Globus pallidus (tissue), 1 donor: ENCODE data around the gene NRP1.
"Not testable (repeated sequence)": the region's sequence is repeated elsewhere in the genome, so short reads cannot be mapped to it uniquely, and the experiment has no call there.

Experiments used
- DNase-seq: peaks from one replicate; pipeline ENCODE4 v3.0.0-alpha.2; 2015; ENCODE audit warnings: low spot score

Gene NRP1

DNA sequence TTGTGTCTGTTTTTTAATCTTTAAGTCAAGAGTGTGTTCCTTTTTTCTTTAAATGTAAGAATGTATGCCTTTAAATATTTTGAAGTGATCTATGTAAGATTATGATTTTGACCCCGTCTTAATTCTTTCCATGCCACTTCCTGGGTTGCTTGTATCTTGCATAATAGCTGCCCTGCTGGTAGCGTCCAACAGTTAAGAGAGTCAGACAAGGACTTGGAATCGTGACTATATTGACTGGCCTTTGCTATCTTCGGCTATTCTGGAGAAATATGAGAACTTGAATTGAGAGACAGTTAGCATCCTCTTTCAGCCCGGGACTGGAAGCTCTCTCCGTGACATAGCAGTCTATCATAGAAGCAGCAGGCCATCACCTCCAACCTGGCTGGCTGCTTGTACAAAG is 13.0 kb downstream of the NRP1 start:
- DNase-seq, result no peak

GRCh38 chr10:33320288-33320687 is 14.2 kb downstream of the NRP1 start:
- no peak for DNase-seq

DNA sequence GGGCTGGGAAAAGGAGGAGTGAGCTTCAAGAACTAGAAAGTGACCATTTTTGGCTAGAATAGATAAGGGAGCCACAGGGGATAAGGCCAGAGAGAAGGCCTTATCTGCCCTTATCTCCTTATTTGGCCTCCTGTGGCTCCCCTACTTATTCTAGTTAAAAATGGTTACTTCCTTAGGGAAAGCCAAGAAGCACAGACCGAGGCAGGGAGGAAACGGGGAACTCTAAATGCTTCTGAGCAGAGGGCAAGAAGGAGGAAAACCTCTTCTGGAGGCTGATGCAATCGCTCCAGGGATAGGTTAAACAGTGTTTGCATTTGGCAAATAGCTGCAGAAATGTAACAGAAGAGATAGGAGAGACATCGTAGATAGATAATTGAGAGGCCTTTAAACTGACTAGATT is 18.6 kb downstream of the NRP1 start:
- DNase-seq, result no peak

DNA sequence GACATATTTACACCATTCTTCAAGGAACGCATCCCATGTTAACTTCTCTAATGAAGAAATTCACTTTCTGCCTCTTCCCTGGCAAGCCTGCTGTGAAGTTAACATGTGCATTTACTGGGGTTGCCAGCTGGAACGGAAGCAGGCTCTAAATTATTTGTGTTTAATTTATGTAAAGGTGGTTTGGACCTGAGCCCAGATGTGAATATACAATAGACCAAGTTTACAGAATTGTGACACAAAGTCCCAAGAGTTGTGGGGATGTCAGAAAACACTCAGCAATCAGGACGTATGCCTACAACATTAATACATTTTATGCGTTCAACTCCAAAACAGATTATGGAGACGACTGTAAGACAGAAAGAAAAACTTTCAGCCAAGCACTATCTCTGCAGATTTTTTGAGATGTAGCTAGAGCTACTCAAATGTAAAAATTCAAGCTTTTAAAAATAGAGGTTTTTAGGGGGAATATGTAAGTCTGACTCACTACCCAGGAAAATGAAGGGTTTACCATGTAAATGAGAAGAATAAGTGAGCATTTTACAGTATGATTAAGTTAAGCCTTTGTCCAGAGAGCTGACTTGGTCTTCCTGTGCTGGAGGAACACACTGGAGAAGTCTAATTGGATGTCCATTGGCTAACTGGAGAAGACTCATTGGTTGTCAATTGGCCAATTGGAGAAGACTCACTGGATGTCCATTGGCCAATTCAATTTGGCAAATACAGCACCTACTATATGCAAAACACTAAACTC is 19.5 kb downstream of the NRP1 start:
- no peak for DNase-seq

- no peak for DNase-seq
Measured at GRCh38 chr10:33311640-33312039, 22.8 kb downstream of the NRP1 start.

DNA sequence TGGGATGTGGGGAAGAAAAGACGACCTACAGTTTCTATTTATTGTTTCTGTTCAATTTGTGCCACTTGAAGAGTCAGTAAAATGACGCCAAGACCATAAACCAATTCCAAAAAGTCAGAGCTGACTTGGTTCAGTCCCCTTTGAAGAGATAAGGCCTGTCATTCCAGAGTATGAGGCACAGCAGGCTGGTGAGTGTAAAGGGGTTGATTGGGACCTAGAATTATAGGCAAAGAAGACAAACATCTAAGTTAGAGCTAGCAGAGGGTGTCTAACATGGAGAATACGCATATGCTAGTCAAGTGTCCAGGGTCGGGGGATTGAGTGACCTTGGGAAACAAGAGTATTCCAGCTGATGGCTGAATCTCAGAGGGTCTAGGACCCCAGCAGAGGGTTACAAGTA is 23.6 kb downstream of the NRP1 start:
- DNase-seq, result no peak

- no peak for DNase-seq
Measured at GRCh38 chr10:33309406-33309805, 25.1 kb downstream of the NRP1 start.

DNA sequence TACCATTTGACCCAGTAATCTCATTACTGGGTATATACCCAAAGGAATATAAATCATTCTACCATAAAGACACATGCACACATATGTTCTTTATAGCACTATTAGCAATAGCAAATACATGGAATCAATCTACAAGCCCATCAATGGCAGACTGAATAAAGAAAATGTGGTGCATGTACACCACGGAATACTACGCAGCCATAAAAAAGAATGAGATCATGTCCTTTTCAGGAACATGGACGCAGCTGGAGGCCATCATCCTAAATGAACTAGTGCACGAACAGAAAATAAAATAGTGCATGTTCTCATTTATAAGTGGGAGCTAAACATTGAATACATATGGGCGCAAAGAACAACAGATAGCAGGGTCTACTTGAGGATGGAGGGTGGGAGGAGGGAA is 26.6 kb downstream of the NRP1 start:
- no peak for DNase-seq

- DNase-seq, result no peak
Measured at GRCh38 chr10:33306701-33307519, 27.6 kb downstream of the NRP1 start.

DNA sequence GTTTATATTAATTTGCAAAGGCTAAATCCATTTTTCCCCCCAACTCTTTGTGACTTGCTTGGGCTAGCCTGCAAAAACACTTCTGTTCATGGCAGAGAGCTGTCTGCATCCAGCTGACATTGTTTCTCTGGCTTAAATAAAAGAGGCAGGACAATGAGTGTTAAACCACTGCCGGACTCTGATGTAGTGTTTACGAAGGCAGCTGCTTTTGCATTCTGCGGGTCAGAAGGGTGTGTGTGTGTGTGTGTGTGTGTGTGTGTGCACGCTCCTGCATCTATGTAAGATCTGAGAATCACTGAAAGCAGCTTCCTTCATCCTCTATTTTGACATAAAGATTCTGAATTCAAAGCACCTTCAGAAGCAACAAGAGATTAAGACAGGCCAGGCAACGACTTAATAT is 28.3 kb downstream of the NRP1 start:
- no peak for DNase-seq

GRCh38 chr10:33304423-33305225 is 29.8 kb downstream of the NRP1 start:
- DNase-seq, result no peak

- DNase-seq, result no peak
Measured at GRCh38 chr10:33303988-33304387, 30.5 kb downstream of the NRP1 start.

GRCh38 chr10:33302208-33302829 is 32.1 kb downstream of the NRP1 start:
- DNase-seq, result peak; percentile 4

DNA sequence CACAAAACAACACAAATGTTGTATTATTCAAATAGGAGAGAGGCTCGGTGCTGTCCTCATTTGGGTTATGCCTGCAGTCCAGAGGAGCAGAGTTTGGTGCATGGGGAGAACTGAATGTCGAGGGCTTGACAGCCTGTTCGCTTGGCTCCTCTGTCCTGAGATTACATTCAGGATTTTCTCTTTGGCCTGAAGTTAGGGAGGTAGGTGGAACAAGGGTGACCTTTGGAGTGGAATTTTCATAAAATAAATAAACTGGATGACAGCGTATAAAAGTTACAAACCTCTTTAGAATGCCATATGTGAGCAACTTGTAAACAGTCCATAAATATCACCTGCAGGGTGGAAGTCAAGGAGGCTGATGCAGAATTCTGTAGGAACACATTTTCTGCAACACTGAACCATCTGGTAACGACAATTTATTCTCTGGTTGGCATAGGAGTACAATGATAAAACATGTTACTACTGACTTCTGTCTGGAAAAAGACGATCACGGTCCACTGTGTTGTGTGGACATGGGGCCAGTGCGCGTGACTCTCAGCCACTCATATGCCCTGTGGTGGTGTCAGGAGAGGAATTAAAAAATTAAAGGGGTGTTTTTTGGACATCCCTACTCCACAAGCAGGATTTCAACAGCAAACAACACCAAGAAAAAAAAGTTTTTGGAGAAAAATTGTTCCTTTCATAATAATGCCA is 33.2 kb downstream of the NRP1 start:
- no peak for DNase-seq

GRCh38 chr10:33300544-33300943 is 33.9 kb downstream of the NRP1 start:
- DNase-seq, result not testable (repeated sequence)

- DNase-seq, result no peak
Measured at GRCh38 chr10:33298893-33299292, 35.6 kb downstream of the NRP1 start.

DNA sequence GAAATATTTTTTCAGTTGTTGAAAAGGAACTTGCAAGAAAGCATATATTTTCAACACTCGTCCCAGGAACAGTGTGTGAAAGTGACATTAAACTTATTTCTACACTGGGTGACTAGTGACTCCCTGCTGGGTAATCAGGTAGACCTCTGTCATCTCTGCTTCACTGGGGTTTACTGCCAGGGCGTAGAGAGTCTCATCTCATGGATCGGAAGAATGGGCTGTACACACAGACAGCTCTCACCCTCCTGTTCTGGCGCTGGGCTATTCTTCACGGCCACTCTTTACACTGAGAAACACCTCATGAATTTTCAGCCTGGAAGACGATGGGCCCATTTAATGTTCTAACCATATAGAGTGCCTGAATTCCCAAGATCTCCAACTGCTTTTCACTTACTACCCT is 36.4 kb downstream of the NRP1 start:
- no peak for DNase-seq

DNA sequence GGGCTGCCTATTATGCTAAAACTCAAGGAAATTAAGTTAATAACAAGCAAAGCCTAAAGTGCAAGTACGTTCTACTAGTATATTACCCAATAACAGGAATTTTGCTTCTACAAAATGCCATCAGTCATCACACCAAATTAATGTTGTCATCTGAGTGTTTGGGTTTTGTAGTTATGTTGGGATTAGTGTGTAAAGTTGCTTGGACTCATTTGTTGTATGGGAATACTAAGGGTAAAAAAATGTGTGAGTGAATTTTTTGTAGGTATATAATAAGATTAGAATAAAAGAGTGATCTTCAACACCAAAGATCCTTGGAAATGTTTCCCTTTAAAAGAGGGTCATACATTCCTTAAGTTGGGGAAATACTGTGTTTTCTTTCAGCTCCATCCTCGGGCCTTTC is 38.6 kb downstream of the NRP1 start:
- DNase-seq, result no peak

DNA sequence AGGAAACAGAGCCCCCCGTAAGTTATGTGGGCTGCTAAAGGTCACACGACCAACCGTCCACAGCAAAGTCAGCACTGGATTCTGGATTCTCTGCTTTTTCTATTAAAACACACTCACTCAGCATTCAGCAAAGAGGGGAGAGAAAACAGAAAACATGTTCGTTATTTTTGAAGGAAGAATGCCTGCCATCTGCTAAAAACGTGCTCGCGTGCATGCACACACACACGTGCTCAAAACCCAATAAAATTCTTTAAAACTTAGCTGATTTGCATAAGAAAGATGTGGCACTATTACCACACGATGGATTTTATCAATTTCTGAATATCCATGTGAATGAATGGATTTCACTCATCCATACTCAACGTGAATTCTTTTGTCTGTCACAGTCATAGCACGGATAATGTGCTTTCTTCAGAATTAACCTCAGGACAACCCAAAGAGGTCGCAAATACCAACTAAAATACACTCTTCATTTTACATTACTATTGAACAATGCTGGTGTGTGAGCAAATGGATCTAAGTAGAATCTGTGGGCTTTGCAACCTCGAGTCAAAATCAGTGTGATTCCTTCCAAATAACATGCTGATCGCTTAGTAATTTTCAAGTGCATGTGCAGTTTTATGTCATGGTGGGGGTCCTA is 40.8 kb downstream of the NRP1 start:
- DNase-seq, result no peak

DNA sequence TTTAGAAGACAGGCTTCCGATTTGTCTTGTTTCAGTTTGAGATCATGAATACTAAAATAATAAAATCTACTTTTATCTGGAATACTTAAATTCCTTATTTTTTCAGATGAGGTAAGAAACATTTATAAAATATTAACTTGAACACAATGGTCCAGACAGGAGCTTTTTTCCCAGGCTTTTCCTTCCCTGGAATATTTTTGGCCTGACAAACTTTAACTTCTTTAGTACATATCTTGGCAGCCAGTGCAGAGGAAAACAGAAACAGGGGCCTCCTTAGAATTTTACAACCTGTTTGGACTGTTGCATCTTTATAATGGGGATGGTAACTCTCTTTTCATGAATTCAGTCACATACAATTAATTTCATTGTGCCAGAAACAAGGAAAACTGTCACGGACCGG is 41.4 kb downstream of the NRP1 start:
- no peak for DNase-seq

- no peak for DNase-seq
Measured at GRCh38 chr10:33291053-33291592, 43.3 kb downstream of the NRP1 start.
